GM19372 (cell line): ENCODE results near the gene NTM.

Experiments used
- ATAC-seq: cut with Tn5 transposase; IDR thresholded peaks from one replicate; pipeline ENCODE4 v1.9.1; 2021; ENCODE audit warnings: mild to moderate bottlenecking, low read depth, moderate library complexity; ENCODE audit not compliant: unreplicated experiment

Gene NTM

DNA sequence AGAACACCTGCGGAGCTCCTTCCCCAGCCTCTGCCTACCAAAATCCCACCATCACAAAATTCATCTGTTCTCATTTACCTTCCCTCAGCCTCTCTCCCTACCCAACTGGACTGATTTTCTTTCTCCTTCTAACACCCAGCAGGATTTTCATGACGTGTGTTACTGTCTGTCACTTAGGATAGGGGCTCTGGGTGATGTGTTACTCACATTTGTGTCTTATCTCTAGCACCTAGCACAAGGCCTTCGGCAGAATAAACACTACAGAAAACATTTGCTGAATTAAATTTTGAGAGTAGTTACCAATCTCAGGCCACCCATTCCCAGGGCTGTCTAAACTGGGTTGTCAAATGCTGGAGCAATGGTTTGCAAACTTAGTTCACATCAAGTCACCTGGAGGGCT lies 88.0 kb downstream of the NTM start:
- no peak for ATAC-seq

DNA sequence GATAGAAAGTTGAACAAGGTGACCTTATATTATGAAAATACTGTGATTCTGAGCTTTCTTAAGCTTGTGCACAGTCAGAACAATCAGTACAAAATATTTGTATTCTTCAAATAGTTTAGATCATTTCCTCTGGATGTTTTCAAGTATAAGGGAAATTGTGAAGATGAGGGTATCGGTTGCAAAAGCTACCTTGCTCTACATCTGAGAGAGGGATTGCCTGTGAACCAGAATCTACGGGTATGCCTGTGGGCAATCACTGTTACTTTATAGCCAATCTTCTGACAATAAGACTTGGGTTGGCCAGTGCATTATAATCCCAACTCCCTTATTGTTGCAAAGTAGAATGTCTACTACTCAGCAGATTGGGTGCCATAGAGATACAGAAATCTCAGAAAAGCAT lies 90.5 kb downstream of the NTM start:
- no peak for ATAC-seq

DNA sequence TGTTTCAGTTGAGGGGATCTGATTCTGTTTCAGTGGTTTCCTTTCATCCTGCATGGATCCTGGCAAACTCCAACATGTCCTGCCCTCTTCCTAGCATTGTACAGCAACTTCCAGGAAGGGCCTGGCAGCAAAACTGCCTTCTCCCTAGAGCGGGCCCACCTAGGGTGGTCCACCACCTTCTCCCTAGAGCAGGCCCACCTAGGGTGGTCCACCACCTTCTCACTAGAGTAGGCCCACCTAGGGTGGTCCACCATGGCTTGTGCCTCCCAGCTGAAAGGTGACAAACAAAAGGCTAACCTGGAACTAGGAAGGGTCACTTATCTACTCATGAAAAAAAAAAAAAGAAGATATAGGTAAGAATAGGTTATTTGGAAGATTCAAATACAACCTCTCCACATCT lies 92.2 kb downstream of the NTM start:
- no peak for ATAC-seq

DNA sequence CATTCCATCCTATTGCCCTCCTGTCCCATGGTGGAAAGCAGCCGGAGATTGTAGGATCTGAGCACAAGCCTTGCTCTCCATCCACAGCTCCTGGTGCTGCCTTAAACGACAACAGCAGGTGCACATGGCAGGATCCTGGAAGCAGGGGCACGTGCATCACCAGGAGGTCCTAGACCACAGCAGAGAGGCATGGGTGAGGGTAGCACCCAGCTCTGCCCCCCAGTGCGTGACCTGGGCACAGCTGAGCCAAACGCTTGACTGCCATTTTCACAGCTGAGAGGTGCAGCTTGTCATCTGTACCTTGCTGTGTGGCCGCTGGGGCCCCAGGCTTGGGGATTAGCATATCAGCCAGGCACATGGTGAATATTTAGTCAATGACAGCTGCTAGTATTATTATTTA lies 92.7 kb downstream of the NTM start:
- no peak for ATAC-seq

DNA sequence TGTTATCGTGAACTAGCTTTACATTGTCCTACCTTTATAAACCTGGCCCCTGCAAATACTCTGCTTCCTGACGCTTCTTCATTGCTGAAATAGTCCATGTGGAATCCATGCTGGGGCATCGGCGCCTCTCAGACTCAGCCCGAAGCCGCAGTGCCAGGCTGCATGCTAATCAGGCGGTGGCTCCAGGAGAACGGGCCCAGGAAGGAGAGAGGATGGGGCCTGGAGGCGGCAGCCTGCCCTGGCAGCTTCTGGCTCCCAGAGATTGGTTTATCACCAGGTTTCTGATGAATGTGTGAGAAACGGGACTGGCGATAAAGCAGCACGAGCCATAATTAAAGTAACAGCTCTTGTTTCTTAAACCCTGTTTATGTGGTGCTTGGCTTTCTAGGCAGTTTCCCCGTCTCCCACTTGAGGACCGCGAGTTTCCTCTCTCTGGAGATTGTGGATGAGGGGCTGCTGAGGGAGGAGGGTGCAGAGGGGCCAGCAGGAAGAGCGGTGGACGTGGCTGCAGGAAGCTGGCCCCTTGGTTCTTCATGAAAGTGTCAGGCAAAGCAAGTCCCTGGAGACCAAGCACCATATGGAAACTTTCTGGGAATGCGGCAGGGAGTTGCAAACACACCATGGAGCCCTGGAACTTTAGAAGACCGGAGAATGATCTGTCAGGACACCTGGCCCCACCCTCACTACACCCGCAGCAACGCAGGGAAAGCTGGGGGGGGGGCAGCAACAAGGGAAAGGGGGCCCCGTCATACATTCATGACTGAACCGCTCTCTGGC lies 93.4 kb downstream of the NTM start:
- no peak for ATAC-seq

DNA sequence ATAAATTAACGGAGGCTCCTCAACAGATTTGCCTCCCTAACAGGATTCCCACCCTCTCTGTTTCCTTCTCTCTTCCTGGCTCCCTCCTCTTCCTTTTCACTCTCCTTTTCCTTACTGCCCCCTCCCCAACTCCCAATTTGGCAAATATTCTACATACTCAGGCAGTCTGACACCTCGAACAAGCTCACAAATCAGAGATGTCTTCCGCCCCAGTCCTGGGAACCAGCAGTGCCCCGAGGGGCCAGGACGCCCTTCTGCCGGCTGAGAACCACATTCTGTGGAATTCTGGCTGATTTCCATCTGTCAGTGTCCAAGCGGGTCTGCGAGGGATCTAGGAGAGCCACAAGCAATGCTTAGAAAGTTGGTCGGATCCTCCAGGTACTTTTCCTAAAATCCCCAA lies 94.0 kb downstream of the NTM start:
- ATAC-seq: no peak

DNA sequence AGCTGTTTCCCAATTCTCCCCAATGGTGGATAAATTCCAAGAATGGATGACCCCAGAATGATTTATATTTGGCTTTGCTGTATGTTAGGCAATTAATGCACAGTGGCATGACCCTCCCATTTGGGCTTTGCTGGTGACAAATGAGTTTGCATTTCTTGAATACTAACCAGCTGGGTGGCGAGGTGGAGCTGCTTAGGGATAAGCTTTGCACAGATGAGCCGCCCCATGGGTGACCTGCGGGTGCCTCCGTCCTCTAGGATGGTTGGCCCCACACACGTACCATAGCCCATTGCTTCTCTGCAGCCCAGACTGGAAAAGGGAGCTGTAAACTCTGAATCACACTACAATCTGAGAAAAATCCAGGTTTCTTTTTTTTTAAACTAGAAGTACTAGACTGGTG lies 94.6 kb downstream of the NTM start:
- no peak for ATAC-seq

DNA sequence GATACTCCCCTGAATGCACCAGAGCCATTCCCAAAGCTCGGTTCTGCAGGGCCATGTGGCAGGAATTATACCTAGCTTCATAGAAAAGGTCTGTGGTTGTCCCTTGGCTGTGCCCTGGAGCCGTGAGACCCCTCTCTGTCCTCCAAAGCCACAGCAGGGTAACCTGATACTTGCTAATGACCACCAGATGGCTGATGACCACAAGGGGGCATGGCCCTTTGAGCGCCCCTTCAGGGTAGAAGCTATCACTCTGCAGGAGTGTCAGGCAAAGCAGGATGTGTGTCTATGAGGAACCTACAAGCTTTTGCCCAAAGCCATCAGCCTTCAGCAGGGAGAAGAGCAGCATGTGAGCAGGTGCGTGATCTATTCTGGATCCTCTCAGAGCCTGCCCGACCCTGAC lies 95.3 kb downstream of the NTM start:
- ATAC-seq: no peak

DNA sequence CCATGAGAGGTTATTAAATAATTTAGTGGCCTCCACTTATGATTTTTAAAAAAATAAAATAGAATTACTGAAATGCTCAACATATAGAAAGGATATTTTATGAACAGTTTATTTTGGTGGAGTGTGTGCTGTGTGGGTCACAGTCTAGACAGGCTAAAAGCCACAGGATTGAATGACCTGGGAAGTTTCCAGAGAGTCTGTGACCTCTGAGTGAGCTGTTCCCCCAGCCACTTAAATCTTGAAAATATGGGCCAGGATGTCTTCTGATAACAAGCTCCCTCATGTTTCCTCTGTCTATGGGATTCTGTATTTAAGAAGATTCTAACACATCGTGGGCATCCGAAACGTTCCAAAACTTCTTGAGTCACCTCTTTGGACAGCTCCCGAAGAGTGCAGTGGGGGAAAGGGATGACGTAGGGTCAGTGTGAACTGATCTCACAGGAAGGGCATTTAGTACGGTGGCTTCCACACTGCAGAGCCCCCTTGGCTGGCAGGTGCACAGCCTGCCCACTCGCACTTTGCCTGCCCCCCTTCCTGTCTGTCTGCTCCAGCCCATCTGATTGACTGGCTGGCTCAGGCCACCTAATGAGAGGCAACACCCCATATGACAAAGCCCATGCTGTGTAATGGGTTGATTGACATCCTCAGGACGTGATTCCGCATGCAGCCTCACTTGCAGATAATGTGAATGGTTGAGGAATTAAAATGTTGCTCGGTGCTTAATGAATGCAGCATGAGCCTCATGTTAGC lies 97.4 kb downstream of the NTM start:
- ATAC-seq: no peak

DNA sequence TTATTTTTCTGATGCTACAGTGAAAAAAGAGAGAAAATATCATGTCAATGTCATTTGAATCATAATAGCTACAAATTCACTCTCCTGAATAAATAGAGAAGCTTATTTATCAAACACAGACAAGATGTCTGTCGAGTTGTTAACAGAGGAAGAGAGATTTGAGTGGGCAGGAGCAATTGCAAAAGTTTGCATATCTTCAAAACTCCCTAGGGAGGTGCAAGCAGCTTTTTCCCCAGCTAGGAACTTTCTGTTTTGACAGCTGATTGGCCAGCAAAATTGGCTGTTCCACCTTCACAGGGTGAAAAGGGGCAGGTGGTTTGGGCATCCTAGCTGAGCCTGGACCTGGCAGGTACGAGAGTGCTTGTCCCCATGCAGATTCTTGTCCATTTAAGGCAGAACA lies 98.2 kb downstream of the NTM start:
- ATAC-seq: no peak

DNA sequence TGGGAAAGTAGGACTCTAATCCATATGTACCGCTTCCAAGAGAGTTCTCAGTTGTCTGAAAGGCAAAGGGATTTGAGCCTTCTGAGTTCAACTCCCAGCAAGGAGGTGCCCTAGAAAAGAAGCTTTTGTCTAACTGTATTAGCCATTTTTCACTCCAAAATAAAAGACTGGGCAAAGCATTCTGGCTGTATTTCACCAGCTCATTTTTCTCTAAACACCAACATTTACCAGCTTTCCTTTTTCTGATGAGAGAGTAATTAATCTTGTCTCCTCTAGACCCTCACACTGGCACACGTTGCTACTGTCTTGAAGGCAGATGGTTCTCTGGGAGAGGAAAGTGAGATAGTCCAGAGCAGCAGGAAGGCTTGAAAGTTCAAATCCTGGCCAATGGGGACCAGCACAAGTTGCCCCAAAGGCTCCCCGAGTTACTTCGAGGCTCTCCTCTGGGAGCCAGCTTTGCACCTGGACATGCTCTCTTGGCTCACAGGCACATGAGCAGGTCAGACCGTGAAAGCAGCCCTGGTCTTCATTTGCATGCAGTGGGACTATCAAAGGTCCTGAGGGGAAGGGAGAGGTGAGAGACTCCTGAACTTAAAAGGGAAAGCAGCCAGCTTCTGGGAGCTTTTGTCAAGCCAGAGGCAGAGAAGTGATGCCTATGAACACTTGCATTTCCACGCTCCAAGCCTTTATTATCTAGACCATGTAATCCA lies 100.0 kb downstream of the NTM start:
- no peak for ATAC-seq

DNA sequence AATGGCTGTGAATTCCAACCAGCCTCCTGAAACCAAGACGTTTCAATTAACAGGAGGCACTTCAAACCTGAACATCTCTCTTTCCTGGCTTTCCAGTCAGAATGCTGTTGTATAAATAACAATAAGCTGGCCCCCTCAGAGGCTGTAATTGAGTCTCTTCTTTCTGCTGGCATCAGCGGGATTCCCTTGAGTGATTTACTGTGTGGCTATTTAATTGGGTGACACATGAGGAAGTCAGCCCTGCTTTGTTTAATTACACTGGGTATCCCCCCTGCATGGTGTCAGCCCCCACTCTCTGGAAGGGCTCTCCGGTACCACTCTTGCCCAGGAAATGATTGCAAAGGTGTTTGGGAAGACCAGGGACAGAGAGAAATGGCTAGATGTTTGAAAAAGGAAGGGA lies 101.6 kb downstream of the NTM start:
- ATAC-seq: no peak

DNA sequence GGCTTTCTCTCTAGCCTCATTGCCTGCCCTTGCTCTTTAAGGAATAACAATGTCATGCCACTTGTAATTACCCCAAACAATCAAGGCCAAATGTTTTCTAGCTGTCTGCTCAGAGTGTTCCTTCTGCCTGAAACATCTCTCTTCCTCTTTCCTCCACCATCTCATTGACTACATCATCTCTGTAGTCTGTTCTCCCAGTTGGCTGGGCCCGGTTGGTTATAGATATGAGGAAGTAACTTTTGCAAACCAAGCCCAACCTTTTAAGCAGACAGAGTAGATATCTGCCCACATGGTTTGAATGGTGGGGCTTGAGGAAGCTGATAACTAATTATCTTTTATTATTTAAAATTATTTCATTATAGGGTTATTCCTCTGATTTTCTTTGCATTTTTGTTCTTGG lies 104.5 kb downstream of the NTM start:
- ATAC-seq: no peak

DNA sequence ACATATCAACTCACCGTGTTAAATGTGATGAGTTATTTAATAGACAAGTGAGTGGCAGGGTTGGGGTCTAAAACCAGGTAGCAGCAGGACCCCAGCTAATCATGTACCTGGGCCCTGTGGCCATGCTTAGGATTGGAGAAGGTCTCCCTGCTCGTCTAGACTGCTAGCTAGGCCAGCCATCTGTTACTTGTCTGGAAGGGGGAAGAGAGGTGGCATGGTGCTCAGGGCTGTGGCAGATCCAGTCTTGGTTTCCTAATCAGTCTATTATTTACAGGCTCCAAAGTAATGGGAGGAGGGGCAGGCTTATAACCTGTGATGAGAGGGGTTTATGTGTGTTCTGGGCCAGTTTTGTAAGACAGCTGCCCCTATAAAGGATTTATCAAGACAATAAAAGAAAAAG lies 105.9 kb downstream of the NTM start:
- no peak for ATAC-seq

DNA sequence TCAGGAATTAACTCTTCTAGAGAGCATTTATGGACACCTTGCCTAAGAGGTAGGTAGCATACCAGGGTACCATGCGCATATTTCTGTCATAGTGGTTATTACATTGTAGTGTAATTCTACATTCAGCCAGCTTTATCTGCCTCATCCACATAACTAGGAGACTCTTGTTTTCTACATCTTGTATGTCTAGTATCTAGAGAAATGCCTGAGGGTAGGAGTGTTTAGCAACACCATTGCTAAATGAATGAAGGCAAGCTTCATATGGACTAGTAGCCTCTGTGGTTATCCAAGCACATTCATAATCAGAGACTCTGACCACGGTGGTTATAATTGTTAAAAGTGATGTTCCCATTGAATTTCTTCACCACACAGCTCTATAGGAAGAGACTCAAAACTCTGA lies 107.9 kb downstream of the NTM start:
- no peak for ATAC-seq

DNA sequence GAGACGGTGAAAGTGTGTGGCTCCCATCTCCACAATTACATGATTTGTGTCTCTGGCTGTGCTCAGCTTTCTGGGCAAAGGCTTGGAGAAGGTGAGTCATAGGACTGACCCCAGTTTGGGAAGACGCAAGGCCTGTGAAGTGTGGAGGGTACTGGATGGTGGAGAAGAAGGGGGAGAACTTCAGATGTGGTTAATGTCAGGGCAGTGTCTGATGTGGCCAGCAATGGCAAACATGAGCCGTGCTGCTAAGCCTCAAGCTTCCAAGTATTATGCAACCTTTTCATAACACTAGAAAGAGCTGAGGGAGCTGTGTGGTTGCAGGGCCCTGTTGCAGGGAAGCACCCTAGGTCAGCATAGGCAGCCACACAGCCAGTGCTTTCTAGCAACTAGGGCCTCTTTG lies 110.9 kb downstream of the NTM start:
- ATAC-seq: no peak

DNA sequence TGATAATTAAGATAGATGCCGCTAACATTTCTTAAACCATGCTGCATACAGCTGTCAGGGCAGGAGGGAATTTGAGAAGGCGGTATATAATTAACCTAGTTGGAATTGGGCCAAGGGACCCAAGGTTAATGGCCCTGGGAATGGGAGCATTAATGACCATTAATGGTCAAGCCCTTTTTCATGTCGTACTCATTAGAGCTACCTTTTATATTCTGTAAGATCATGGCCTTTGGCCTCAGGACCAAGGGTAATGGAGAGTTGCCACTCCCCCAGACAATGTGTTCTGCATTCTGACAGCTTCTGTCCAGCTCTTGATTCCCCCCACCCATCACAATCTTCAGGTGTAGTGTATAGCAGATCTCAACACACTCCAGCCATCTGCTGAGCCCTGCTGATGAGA lies 111.6 kb downstream of the NTM start:
- no peak for ATAC-seq

DNA sequence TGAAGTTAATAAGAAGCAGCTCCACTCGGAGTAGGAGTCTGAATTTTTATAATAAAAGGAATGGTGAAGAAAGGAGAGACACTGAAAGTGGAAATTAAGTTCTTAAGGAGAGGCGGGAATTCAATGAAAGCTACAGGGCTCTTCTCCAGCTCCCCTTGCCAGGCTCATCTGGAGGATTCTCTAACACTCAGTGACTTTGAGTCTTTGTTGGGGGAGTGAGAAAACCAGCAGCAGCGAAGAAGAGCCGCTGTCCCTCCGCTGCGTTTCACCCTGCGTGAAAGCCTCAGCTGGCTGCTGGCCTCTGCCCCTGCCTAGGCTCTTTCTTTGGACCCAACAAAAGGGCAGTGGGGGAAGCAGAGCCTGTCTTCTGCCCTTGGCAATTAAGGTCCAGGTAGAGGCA lies 113.0 kb downstream of the NTM start:
- no peak for ATAC-seq

DNA sequence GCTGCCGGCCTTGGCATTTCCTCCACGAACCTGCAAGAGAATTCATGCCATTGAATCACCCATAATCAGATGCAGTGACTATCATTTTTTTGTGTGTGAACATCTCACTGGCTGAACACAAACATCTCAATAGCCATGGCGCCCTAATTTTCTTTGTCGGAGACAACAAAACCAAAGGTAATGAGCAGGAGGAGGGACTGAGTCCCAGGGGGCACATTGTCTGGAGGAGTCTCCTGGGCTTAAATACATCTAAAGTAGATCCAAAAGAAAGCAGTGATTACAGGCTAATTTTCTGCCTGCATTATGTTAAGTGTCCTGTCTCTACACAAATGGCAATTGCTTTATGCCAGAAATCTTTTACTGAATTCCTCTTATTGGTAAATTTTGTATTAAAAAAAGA lies 113.5 kb downstream of the NTM start:
- no peak for ATAC-seq

DNA sequence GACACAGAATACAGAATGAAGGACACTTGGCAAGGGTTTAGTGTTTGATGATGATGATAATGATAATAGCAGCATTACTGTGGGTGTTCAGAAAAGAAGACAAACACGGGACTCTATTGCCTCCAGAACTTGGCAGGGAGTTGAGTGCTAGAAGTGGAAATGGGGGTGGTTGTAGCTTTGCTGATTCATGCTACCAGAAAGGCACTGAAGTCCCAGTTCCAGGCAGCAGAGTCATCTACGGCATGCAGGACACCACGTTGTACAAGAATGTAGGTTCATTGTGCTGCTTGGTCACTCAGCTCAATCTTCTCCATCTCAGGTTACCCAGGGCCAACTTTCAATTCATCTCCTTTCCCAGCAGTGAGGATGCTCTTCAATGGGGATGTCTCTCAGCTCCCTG lies 115.7 kb downstream of the NTM start:
- no peak for ATAC-seq

DNA sequence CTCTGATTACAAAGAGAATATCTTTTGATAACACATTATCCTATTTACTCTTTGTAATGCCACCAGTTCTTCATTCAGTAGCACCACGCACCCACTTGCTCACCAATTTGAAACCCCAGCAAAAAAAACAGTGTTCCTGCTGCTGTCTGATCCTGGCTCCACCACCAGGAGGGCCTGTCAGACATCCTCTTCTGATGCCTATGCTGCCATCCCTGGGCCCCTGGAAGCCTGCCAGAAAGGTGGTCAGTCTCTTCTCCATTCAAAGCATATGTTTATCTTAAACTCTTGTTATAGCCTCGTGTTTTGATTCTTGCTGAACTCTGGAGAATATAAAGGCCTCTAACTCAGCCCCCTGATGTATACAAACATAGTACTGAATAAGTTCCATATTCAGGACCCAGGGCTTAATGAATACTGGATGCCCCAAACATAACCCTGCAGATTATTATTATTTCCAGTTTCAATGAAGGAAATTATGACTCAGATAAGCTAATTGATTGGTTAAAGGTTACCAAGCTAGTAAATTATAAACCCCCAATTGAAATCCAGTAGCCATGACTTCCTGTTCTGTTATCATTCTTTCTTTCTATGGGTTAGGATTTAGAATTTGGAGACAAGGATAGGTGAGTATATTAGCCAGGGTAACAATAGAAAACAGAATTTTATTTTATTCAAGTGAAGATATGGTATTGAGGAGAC lies 116.7 kb downstream of the NTM start:
- ATAC-seq: no peak
